Mucosa of gallbladder (tissue), 1 donor: ENCODE results near the gene OR2A42. TPM values are rescaled to one million over a fixed set of nuclear protein-coding genes. Genes with fewer than 3 reads are reported as not detected.
"Not testable (repeated sequence)": the region's sequence is repeated elsewhere in the genome, so short reads cannot be mapped to it uniquely, and the experiment has no call there.

ENCODE experiments used
- DNase-seq: peaks from one replicate; pipeline ENCODE4 v3.0.0-alpha.2; 2020; ENCODE audit warnings: low spot score
- total RNA-seq: library from RNA; stranded (reverse); gene quantifications from one replicate; pipeline ENCODE4 v1.2.1, GENCODE V29; 2021
- donor health status: DM: no; HTN: no; CAD: no.

OR2A42 gene
- total RNA-seq, 1 donor from 2014 or later, result not detected

DNA sequence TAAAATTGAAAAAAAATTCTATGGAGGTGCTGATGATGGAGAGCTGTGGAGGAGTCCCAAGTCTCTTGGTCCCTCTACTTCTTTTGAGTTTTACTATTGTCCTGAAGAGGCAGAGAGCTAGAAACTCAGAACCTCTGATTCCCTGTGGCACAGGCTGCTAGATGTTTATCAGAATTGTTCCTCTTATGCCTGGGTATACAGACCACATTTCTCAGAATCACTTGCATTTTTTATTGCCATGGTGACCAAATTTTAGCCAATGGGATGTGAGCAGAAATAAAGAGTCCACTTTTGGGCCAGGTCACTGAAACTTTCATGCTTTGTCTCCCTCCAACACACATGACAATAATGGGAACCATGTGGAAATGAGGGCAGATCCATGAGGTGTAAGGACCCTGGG is 15.7 kb downstream of the OR2A42 start:
- not testable (repeated sequence) for DNase-seq

DNA sequence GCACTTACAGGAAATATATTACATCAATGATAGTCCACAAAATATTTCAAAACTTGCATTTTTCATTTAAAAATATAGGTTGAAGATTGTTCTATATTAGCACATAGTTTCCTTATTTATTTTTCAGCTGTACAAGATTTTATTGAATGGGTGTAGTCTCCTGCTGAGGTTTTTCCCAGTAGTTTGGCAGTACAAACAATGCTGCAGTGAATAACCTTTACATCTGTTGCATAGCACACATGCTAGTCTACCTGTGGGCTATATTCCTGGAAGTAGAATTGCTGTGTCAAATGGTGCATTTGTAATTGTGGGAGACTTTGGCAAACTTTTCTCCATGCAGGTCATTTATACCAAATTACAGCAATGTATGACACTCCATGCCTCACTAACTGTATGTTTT is 18.9 kb downstream of the OR2A42 start:
- DNase-seq, result not testable (repeated sequence)

DNA sequence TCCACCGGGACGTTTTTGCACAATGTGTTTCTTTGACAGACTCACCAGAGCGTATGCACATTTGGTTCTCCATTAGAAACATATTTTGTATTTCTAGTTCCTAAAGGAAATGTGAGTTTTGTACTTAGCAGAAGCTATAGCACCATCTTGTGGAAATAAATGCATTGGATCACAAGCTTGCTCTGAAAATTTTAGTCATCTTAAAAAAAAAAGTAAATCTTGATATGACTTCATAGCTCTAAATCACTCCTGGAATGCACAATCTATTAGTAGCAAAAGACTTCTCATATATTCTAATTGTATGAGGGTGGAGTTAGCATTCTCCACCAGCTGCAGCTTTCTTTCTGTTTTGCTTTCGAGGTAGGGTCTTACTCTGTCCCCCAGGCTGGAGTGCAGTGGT is 20.3 kb downstream of the OR2A42 start:
- DNase-seq, result not testable (repeated sequence)

DNA sequence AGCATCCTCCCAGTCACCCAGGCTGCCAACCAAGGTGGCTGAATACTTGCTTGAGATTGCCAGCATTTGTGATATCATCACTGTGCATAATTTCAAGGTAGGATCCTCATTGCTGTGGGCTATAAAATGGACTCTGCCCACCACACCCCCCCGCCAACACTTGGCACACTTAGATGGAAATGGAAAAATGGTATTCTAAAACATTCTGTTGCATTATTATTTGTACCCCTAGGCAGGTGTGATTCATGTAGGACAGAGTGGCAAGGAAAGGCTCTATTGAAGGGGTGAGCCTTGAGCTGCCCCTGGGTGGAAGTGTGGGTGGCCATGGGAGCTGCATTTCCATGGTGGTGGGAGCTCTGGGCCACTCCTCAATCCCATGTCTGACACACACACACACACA is 20.8 kb downstream of the OR2A42 start:
- DNase-seq, result not testable (repeated sequence)

DNA sequence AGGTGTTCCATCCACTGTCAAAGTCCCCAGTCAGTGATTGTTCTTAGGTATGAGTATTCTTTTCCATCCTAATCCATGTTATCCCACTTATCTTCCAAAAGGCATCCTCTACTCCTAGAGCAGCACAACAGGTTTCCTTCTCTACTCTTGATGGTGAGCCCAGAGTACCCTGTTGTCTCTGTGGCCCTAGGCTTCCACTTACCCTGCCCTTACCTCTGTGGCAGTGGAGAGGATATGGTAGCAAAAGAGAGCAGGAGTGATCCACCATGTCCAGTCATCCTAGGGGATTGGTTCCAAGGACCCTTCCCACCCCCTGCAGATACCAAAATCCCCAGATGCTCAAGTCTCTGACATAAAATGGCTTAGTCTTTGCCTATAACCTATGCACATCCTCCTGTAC is 22.2 kb downstream of the OR2A42 start:
- DNase-seq, result not testable (repeated sequence)

DNA sequence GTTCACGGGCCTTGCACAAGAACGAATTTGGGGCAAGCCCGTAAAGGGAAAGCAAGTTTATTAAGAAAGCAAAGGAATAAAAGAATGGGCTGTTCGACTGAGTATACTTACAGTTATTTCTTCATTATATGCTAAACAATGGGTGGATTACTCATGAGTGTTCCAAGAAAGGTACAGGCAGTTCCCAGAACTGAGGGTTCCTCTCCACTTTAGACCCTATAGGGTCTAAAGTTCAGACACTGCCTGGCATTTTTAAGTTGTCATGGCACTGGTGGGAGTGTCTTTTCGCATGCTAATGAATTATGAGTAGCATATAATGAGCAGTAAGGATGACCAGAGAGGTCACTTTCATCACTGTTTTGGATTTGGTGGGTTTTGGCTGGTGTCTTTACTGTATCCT is 34.1 kb downstream of the OR2A42 start:
- DNase-seq, result not testable (repeated sequence)

DNA sequence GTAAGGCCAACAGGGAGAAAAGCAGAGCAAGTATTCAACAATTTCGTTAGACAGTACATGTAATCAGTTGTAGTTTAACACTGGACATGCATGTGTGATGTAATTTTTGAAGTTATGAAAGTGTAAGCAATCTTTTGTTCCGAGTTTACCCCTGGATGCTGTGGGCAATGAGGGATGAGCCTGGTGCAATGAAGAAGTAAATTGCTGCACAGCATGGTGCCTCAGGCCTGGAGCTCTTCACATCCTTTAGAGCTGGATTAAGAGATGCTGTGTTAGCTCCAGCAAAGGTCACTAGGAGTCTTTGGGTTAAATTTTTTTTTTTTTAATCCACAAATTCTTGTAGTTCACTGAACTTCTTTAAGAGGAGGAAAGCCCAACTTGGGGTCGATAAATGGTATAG is 36.3 kb downstream of the OR2A42 start:
- not testable (repeated sequence) for DNase-seq

DNA sequence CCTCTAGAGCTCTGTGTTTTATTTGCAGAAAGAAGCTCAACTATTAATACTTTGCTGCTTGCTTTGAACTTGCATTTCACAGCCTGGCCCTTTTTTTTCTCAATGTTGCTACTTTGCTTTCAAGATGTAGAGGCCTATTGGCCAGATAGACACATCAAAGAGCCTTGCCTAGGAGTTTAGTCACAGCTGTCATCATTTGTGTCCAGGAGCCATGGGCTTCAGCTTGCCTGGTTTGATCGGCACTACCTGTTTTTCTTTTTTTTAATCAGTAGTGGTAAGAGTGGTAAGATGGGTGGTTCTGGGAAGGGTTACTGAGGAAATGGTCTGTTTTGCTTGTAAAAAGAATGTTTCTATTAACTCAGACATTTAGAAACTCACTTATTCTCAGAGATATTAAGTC is 37.4 kb downstream of the OR2A42 start:
- not testable (repeated sequence) for DNase-seq

DNA sequence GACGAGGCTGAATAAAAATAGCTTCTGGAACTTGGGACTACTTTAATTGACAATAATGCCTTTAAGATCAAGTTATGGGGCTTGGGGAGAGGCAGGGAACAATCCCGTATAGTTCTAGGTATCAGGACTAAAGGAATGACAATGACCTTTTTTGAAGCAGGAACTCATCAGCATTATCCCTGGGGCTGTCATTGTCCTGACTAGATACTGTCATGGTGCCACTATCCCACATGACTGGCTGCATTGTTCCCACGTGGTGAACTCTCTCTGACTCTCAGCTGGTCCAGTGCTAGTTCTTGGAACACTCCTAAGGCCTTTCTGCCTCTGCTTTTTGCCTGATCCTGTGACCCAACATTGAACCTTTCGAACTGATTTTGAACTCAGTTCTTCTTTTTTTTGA is 40.5 kb downstream of the OR2A42 start:
- DNase-seq, result not testable (repeated sequence)

DNA sequence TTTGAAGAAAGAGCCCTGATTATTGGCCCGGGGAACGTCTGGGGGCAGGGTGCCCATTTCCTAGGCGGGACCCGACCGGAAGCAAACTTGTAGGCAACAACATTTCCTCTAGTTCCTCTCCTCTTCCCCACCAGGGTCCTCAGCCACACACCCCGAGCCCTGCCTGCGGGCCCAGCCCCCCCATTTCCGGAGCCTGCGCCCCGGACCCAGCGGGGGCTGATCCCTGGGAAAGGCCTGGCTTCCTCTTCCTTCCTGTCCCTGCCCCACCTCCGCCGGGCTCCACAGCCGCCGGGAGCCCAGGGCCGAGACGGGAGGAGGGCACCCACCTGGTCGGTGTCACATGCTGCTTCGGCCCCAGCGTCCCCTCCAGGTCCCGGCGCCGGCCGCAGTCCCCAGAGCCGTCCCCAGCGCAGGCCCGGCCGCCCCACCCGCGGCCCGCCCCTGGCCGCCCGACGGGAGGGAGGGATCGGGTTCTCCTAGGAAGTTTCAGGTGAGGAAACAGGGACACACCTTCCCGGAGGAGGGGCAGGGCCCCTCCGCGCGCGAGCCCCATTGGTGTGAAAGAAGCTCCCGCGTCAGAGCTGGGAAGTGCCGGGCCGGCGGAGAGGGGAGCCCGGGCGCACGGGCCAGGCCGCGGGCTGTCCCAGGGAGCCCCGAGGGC is 44.1 kb downstream of the OR2A42 start, which contains the start of gene ARHGEF35:
Gene ARHGEF35, minus strand, starts transcription at position 622 of the 661 bp plus-strand sequence. CDS start 7,450 bp downstream, outside the sequence.
- DNase-seq, result not testable (repeated sequence)

DNA sequence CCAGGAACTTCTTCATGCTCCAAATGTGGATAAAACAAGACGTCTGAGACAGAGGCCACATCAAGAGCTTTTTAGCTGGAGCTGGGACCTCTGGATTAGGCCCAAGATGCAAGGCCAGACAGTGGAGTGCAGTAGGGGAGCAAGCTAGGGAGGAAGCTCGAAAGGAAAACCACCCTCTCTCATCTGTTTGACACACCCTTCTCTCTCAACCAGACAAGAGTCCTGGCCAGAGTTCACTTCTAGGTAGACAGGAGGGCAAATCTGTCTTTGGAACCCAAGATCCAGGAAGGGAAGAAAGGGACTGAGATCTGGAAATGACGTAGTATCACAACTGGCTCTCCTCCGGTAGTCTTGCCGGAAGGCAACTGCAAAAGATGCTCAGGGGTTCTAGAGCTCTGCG is 45.0 kb downstream of the OR2A42 start:
- DNase-seq, result not testable (repeated sequence)

DNA sequence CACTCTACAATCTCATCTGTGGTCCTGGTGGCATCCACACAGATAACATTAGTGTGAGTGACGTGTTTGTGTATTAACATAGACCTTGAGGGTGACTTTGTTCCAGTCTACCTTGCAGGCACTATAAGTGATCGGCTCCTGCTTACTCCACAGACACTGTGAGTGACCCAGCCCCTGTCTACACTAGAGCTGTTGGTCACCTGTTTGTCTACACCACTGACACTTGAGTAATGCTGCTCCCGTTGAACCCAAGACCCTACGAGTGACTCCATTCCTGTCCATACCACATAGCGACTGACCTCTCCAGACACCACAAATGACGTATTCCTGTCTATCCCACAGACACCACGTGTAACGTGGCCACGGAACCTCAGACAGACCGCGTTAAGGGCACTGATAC is 45.6 kb downstream of the OR2A42 start:
- DNase-seq, result not testable (repeated sequence)

DNA sequence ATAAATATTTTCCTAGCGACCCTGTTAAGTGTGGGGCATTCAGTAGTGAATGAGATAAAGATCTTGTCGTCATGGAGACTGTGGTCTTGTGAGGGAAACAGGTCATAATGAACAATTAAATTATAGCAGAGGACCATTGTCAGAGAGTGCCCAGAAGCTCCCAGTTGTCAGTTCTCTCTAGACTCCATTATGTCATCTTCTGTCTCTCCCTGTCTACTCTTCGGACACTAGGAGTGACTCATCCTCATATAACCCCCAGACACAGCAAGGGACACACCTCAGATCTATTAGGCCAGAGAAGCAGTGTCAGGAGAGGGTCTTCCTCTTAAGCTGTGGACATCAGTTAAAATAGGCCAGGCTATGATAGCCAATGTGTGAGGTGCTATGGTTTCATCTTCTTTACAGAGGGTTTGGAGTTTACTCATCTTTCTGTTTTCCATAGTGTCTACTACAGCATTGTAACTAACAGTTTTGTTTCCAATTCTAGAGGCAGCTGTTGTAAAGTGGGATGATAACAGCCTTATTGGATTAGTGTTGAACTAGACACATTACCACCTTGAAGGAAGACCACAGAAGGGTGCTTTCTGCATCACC is 50.7 kb downstream of the OR2A42 start:
- DNase-seq, result not testable (repeated sequence)

DNA sequence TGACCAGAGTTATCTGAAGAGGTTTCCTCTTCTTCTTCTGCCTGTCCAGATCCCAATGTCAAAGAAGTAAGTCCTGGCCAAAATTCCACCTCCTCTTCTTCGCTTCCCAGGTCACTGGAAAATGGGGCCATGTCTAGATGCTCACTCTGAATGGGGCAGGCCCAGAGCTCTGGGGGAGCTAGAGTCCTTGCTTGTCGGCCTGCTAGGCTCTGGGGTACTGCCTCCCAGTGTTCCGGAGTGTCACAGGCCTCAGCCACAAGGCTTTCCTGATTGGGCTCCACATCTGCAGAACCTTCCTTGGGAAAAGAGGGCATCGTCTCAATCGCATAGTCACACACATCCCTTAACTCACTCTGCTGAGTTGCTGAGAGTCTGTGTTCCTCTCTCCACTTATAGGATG is 51.6 kb downstream of the OR2A42 start:
- not testable (repeated sequence) for DNase-seq

DNA sequence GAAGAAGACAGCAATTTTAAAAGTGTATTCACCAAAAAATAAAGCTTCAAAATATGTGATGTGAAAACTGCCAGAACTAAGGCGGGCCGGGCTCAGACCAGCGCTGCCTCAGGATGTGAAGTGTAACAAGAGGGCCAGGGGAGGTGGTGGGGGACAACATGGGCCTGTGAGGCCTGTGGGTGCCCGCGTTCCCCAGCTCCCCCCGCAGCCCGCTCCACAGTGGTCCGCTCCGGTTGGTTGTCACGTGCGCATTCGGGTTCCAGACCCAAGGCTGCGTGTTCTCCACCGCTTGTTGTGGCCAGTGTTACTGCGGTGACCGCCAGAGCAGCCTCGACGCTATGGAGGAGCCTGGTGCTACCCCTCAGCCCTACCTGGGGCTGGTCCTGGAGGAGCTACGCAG is 56.2 kb downstream of the OR2A42 start, which contains the start of gene CTAGE4:
Gene CTAGE4, plus strand, starts transcription at position 301 of the 400 bp plus-strand sequence. Its CDS starts 38 bp downstream, at position 339.
- not testable (repeated sequence) for DNase-seq

DNA sequence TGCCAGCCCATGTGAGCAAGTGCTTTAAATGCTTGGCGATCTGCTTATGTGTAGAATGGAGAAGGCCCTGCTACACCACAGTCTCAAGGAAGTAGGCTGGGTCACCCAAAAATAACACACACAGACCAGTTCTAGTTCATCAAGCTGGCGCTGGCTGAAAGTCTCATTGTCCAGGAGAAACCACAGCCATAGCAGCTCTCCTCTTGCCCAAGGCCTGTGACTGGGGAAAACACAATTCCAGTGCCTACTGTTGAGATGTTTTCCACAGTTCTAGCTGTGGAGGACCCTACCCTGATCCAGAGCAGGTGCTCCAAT is 60.3 kb downstream of the OR2A42 start:
- not testable (repeated sequence) for DNase-seq

DNA sequence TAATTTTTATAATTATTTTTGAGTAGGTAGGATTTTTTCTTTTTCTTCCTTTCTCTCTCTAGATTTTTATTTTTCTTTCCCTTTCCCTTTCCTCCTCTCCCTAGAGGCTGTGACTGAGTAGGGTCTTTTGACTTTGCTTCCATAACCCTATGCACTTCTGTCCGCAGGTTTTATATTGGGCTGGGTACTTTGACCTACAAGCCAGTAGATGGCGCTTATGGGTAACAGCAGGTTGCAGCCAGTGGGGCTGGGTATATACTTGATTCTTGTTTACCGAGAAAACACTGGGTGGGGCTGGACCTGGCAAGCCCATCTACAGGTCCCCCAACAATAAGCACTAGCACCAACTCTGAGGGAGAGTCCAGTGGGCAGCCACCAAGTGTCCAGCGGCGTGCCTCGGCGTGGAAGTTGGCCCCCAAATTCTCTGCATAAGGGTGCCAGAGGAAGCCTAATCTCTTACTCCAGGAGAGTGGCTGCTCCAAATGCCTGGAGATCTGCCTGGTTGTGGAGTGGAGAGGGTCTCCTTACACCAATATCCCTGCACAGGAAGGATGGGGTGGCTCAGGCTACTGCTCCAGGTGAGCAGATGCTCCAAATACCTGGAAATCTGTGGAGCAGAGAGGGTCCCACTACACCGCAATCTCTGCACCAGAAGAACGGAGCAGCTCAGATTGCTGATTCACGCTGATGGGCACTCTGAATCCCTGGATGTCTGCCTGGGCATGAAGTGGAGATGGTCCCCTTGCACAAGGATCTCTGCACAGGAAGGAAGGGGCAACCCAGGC is 60.8 kb downstream of the OR2A42 start:
- DNase-seq, result not testable (repeated sequence)

Other genes starting within 250 kb of the OR2A42 start
- not detected for gene OR6B1, start 239.3 kb downstream of the OR2A42 start, total RNA-seq
- gene OR2A5, start 190.7 kb downstream of the OR2A42 start, total RNA-seq, result not detected
- gene OR2A25, start 169.8 kb downstream of the OR2A42 start, total RNA-seq, result not detected
- not detected for gene OR2A12, start 153.3 kb downstream of the OR2A42 start, total RNA-seq
- not detected for gene OR2A2, start 130.0 kb downstream of the OR2A42 start, total RNA-seq
- not detected for gene OR2A14, start 116.4 kb downstream of the OR2A42 start, total RNA-seq
- 7.5 TPM for gene CTAGE4, start 56.1 kb downstream of the OR2A42 start, total RNA-seq
- 10.5 TPM for gene ARHGEF35, start 43.8 kb downstream of the OR2A42 start, total RNA-seq
- 4.8 TPM for gene OR2A7, start 25.2 kb upstream of the OR2A42 start, total RNA-seq
- 3.1 TPM for gene CTAGE8, start 29.7 kb upstream of the OR2A42 start, total RNA-seq
- not detected for gene OR2A1, start 72.8 kb upstream of the OR2A42 start, total RNA-seq
- 45.8 TPM for gene ARHGEF5, start 115.8 kb upstream of the OR2A42 start, total RNA-seq
- not detected for gene NOBOX, start 164.1 kb upstream of the OR2A42 start, total RNA-seq